ENCODE data around the gene SCO2.
"Not testable (repeated sequence)": the region's sequence is repeated elsewhere in the genome, so short reads cannot be mapped to it uniquely, and the experiment has no call there.

SCO2 gene

GRCh38 chr22:50550395-50550794, 25.0 kb upstream of the SCO2 start:
- DNase-seq: no peak

GRCh38 chr22:50548921-50549790, 23.8 kb upstream of the SCO2 start:
- no peak for DNase-seq

GRCh38 chr22:50548040-50548920, 22.9 kb upstream of the SCO2 start:
- no peak for DNase-seq

- no peak for DNase-seq
These were observed 22.0 kb upstream of the SCO2 start for GRCh38 chr22:50547263-50547985.

GRCh38 chr22:50546326-50547262, 21.2 kb upstream of the SCO2 start:
- no peak for DNase-seq

GRCh38 chr22:50545522-50546325, 20.3 kb upstream of the SCO2 start, which contains the start of gene KLHDC7B:
KLHDC7B (plus strand) TSS chr22:50545899; CDS start chr22:50546244, 345 bp downstream.
- DNase-seq: no peak

GRCh38 chr22:50544746-50545253, 19.4 kb upstream of the SCO2 start:
- no peak for DNase-seq

- no peak for DNase-seq
These were observed 18.8 kb upstream of the SCO2 start for GRCh38 chr22:50544078-50544745.

- no peak for DNase-seq
These were observed 17.1 kb upstream of the SCO2 start for GRCh38 chr22:50542416-50542927.

- DNase-seq: not testable (repeated sequence)
These were observed 16.2 kb upstream of the SCO2 start for GRCh38 chr22:50541667-50542026.

- DNase-seq: no peak
These were observed 15.0 kb upstream of the SCO2 start for GRCh38 chr22:50540381-50540780.

- DNase-seq: no peak
These were observed 12.4 kb upstream of the SCO2 start for GRCh38 chr22:50537765-50538164.

- DNase-seq: no peak
These were observed 10.8 kb upstream of the SCO2 start for GRCh38 chr22:50536226-50536625.

GRCh38 chr22:50535113-50535512, 9.7 kb upstream of the SCO2 start:
- DNase-seq: no peak

GRCh38 chr22:50533856-50534711, 8.7 kb upstream of the SCO2 start:
- DNase-seq: not testable (repeated sequence)

- DNase-seq: no peak
These were observed 7.7 kb upstream of the SCO2 start for GRCh38 chr22:50532824-50533796.

- no peak for DNase-seq
These were observed 6.7 kb upstream of the SCO2 start for GRCh38 chr22:50531962-50532674.

All from cerebellar nuclear complex (tissue), 1 donor.